ENCODE results near the gene CSNK2A1.

The CSNK2A1 gene

DNA sequence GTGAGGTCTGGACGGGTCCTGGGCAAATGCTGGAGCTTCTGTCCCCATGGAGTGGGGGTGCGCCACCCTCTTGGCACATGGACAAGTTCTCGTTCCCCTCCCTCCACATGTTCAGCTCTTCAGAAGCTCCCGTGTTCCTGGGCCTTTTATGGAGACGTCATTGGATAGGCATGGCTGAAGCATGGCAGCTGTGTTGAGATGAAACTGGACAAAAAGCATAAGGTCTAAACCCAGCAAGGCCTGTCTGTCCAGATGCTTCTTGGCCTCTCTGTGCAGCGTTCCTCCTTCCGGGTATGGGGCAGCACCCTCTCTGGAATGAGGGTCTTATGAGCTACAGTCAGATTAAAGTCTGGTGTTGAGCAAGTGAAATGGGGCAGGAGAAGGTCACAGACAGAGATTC lies 108.0 kb downstream of the CSNK2A1 start:
- Histone ChIP-seq H3K4me2 (ENCODE audit: low read depth, low read length, poor library complexity, severe bottlenecking) (no peak overlapping the region), H2AFZ (ENCODE audit: low read depth, low read length, severe bottlenecking) (no peak overlapping the region), H3K9ac (ENCODE audit: low read length) (no peak overlapping the region), H3K79me2 (ENCODE audit: insufficient read depth, low read length) (no peaks in the 10 kb centered on the region), H3K27ac (ENCODE audit: low read depth, low read length) (no peak overlapping the region), H3K27me3 (ENCODE audit: low read length) (no peaks in the 10 kb centered on the region), H3K9me3 (ENCODE audit: insufficient read depth, low read length) (no peaks in the 10 kb centered on the region), H3K4me3 (ENCODE audit: insufficient read depth, low read length, poor library complexity, severe bottlenecking) (no peak overlapping the region), H3K9me2 (replicated peaks; ENCODE audit: insufficient read depth, low read length) (no peaks in the 10 kb centered on the region), H4K20me1 (ENCODE audit: low read depth, low read length) (no peaks in the 10 kb centered on the region), H3K36me3 (ENCODE audit: low read length) (peaks cover 4% of the 10 kb centered on the region; the same call in 1 of the 2 replicates), H3F3A (ENCODE audit: insufficient read depth) (no peaks in the 10 kb centered on the region)
- TF ChIP-seq, protein P1, sequence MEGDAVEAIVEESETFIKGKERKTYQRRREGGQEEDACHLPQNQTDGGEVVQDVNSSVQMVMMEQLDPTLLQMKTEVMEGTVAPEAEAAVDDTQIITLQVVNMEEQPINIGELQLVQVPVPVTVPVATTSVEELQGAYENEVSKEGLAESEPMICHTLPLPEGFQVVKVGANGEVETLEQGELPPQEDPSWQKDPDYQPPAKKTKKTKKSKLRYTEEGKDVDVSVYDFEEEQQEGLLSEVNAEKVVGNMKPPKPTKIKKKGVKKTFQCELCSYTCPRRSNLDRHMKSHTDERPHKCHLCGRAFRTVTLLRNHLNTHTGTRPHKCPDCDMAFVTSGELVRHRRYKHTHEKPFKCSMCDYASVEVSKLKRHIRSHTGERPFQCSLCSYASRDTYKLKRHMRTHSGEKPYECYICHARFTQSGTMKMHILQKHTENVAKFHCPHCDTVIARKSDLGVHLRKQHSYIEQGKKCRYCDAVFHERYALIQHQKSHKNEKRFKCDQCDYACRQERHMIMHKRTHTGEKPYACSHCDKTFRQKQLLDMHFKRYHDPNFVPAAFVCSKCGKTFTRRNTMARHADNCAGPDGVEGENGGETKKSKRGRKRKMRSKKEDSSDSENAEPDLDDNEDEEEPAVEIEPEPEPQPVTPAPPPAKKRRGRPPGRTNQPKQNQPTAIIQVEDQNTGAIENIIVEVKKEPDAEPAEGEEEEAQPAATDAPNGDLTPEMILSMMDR (IDR thresholded peaks at IDR 0.05; ENCODE audit: insufficient read depth, low read length, poor library complexity, severe bottlenecking) = no peak
- no peak for TF ChIP-seq EZH2phosphoT487 (conservative IDR thresholded peaks at IDR 0.05; ENCODE audit: low read length)

DNA sequence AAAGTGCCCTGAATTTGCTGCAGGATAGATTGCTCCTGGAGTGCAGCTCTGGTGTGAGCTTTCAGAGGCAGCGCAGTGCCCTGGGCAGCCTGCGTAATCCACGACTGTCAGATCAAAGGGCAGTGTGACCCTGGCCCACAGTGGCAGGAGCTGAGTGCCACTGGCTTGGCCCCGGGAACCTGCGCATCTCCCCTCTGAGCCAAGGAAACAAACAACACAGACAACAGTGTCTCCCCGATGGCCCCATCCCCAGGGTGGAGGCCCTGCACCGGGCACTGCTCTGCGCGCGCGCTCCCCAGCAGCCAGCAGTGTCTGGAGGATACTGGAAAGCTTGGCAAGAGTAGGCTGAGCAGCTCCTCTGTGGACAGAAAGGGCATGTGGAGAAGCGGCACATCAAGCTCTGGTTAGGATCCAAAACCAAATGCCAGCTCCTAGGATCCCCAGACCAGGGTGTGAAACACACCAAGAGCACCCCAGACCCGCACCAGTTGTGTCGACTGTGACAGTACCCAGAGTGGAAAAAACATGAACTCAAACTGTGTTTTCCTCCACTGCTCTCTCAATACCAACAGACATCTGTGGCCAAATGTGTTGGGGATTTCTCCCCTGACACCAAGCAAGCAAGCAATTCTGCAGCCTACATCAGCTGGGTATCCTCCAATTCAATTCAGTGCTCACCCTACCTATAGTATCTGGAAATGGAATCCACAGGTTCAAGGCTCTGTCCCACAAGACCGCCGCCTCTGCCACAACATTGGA lies 108.8 kb downstream of the CSNK2A1 start:
- no peak for TF ChIP-seq EZH2phosphoT487 (conservative IDR thresholded peaks at IDR 0.05; ENCODE audit: low read length)
- TF ChIP-seq, protein P1 (IDR thresholded peaks at IDR 0.05; ENCODE audit: insufficient read depth, low read length, poor library complexity, severe bottlenecking) = no peak

DNA sequence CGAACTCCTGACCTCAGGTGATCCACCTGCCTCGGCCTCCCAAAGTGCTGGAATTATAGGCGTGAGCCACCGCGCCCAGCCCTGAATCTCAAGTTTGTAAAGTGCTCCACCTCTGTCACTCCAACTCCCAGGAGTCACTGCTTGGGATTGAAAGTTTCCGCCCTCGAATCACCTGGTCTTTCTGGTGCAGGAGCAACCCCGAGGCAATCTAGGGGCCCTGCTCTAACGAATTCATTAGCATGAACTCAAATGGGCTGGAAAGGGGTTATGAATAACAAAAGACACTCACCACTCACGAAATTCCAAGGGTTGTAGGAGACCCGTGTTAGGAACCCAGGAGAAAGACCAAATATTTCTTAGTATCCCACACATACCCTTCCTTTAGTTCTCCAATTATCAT lies 109.4 kb downstream of the CSNK2A1 start:
- H3K9me3 ChIP-seq (ENCODE audit: insufficient read depth, low read length) = no peaks in the 10 kb centered on the region
- H4K20me1 ChIP-seq (ENCODE audit: low read depth, low read length) = no peaks in the 10 kb centered on the region
- no peaks in the 10 kb centered on the region for H3K9me2 ChIP-seq (replicated peaks; ENCODE audit: insufficient read depth, low read length)
- H3F3A ChIP-seq (ENCODE audit: insufficient read depth) = no peaks in the 10 kb centered on the region
- H2AFZ ChIP-seq (ENCODE audit: low read depth, low read length, severe bottlenecking) = no peak overlapping the region
- H3K4me2 ChIP-seq (ENCODE audit: low read depth, low read length, poor library complexity, severe bottlenecking) = no peak overlapping the region
- no peaks in the 10 kb centered on the region for H3K27me3 ChIP-seq (ENCODE audit: low read length)
- H3K79me2 ChIP-seq (ENCODE audit: insufficient read depth, low read length) = no peaks in the 10 kb centered on the region
- no peak overlapping the region for H3K9ac ChIP-seq (ENCODE audit: low read length)
- H3K4me3 ChIP-seq (ENCODE audit: insufficient read depth, low read length, poor library complexity, severe bottlenecking) = no peak overlapping the region
- TF ChIP-seq EZH2phosphoT487 (conservative IDR thresholded peaks at IDR 0.05; ENCODE audit: low read length) = no peak
- TF ChIP-seq, protein P1 (IDR thresholded peaks at IDR 0.05; ENCODE audit: insufficient read depth, low read length, poor library complexity, severe bottlenecking) = no peak
- H3K27ac ChIP-seq (ENCODE audit: low read depth, low read length) = no peak overlapping the region
- peaks cover 4% of the 10 kb centered on the region; the same call in 1 of the 2 replicates for H3K36me3 ChIP-seq (ENCODE audit: low read length)

More for the DNA sequence above, 108.8 kb downstream of the CSNK2A1 start:
- Histone ChIP-seq H3K4me3 (ENCODE audit: insufficient read depth, low read length, poor library complexity, severe bottlenecking) (no peak overlapping the region), H3K9ac (ENCODE audit: low read length) (no peak overlapping the region), H4K20me1 (ENCODE audit: low read depth, low read length) (no peaks in the 10 kb centered on the region), H3F3A (ENCODE audit: insufficient read depth) (no peaks in the 10 kb centered on the region), H2AFZ (ENCODE audit: low read depth, low read length, severe bottlenecking) (no peak overlapping the region), H3K79me2 (ENCODE audit: insufficient read depth, low read length) (no peaks in the 10 kb centered on the region), H3K36me3 (ENCODE audit: low read length) (peaks cover 4% of the 10 kb centered on the region; the same call in 1 of the 2 replicates), H3K9me2 (replicated peaks; ENCODE audit: insufficient read depth, low read length) (no peaks in the 10 kb centered on the region), H3K27ac (ENCODE audit: low read depth, low read length) (no peak overlapping the region), H3K4me2 (ENCODE audit: low read depth, low read length, poor library complexity, severe bottlenecking) (no peak overlapping the region), H3K27me3 (ENCODE audit: low read length) (no peaks in the 10 kb centered on the region), H3K9me3 (ENCODE audit: insufficient read depth, low read length) (no peaks in the 10 kb centered on the region)

Measured in SU-DHL-6 (cell line).